NCI-H2196 (cell line): ENCODE data around the gene DAPK3.
"Not testable (repeated sequence)": the region's sequence is repeated elsewhere in the genome, so short reads cannot be mapped to it uniquely, and the experiment has no call there.

Source experiments
- DNase-seq: peaks from one replicate; lab custom pipeline; 2025; ENCODE audit not compliant: unreplicated experiment; lab: John Stamatoyannopoulos, UW

Gene DAPK3

DNA sequence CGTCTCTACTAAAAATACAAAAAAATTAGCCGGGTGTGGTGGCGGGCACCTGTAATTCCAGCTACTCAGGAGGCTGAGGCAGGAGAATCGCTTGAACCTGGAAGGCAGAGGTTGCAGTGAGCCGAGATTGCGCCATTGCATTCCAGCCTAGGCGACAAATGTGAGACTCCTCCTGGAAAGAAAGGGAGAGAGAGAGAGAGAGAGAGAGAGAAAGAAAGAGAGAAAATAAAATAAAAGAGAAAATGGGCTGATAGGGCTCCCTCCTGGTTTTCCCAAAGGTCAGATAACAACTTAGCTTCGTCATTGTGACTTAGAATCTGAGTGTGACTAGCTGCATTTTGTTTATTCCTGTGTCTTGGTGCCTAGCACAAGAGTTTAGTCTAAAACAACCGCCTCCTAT is 34.5 kb upstream of the DAPK3 start:
- not testable (repeated sequence) for DNase-seq

GRCh38 chr19:4000798-4001197 is 29.9 kb upstream of the DAPK3 start:
- not testable (repeated sequence) for DNase-seq

DNA sequence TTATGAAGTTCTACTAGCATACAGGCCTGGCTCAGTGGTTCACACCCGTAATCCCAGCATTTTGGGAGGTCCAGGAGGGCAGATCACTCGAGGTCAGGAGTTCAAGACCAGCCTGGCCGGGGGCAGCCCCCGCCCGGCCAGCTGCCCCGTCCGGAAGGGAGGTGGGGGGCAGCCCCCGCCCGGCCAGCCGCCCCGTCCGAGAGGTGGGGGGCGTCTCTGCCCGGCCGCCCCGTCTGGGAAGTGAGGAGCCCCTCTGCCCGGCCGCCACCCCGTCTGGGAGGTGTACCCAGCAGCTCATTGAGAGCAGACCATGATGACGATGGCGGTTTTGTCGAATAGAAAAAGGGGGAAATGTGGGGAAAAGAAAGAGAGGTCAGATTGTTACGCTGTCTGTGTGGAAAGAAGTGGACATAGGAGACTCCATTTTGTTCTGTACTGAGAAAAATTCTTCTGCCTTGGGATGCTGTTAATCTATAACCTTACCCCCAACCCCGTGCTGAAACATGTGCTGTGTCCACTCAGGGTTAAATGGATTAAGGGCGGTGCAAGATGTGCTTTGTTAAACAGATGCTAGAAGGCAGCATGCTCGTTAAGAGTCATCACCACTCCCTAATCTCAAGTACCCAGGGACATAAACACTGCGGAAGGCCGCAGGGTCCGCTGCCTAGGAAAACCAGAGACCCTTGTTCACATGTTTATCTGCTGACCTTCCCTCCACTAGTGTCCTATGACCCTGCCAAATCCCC is 27.9 kb upstream of the DAPK3 start:
- DNase-seq, result not testable (repeated sequence)

- no peak for DNase-seq
These were observed 24.7 kb upstream of the DAPK3 start for GRCh38 chr19:3995607-3996006.

DNA sequence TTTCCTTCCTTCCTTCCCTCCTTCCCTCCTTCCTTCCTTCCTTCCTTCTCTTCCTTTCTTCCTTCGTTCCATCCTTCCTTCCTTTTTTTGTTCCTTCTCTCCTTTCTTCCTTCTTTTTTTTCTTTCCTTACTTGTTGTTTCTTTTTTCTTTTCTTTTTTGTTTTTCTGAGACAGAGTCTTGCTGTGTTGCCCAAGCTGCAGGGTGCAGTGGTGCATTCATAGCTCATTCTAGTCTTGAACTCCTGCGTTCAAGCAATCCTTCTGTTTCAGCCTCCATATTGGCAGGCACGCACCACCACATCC is 19.9 kb upstream of the DAPK3 start:
- no peak for DNase-seq

DNA sequence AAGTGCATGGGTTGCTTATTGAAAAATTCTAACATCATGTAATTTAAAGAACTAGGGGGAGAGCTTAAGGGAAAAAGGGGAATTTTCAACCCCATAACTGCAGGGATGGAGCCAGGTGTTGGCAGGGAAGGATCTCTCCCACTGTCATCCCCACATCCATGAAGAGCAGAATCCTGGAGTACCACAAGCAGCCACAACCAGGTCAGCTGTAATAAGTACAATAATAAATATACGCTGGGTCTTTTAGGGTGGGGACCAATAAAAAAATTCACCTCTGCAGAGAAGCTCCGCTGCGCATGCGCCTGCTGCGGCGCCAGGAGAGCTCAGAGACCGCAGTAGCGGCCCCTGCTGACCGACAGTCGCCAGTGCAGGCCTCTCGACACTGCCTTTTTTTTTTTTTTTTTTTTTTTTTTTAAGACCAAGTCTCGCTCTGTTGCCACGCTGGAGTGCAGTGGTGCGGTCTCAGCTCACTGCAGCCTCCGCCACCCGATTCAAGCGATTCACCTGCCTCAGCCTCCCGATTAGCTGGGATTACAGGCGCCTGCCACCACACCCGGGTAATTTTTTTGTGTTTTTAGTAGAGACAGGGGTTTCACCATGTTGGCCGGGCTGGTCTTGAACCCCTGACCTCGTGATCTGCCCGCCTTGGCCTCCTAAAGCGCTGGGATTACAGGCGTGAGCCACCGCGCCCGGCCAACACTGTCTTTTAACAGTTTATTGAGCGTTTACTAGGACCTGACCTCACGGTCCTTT is 16.9 kb upstream of the DAPK3 start:
- DNase-seq, result peak; percentile 91

- DNase-seq, result peak; percentile 82
These were observed 15.6 kb upstream of the DAPK3 start for GRCh38 chr19:3986260-3987041.

- DNase-seq, result no peak
These were observed 14.9 kb upstream of the DAPK3 start for GRCh38 chr19:3985643-3986259.

GRCh38 chr19:3984908-3985642 is 14.2 kb upstream of the DAPK3 start, which contains the start of gene EEF2:
EEF2 (minus strand) TSS chr19:3985463; CDS start chr19:3985380, 83 bp downstream.
- DNase-seq, result peak; percentile 95

DNA sequence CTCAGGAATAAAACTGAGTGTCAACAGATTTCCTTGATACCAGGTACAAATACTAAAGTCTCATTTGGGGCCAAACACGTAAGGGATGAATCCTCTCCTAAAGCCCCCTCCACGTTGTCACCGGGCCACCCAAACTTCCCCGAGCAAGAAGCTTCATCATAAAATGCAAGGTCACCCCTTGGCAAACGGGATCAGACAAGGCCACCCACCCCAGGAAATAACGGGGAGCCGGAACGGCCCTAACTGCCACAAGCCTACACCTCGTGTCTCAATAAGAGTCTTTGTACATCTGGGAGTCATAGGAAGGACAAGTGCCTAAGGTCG is 13.6 kb upstream of the DAPK3 start:
- no peak for DNase-seq

DNA sequence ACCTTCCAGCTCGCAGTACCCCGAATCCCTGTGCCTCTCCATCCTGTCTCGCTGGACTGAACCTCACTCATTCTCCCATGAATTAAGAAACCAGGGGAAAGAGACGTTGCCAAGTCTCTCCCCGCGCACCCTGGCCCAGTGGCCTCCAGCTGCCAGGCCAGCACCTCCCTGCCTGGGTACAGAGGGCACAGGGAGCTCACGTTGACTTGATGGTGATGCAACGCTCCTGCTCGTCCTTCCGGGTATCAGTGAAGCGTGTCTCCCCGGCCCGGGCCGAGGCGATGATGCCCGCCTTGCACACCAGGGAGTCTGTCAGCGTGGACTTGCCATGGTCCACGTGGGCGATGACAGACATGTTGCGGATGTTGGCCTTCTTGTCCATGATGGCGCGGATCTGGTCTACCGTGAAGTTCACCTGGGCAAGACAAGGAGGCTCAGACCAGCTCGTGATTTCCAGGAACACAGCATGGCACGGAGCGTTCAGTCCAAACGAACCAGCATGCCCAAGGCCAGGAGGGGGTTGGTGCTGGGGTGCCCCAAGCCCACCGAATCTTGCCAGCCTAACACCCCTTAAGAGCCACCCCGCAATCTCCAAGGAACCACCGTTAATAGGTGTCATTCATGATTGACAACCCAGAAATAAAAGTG is 13.2 kb upstream of the DAPK3 start:
- DNase-seq, result no peak

- no peak for DNase-seq
These were observed 12.6 kb upstream of the DAPK3 start for GRCh38 chr19:3983542-3983914.

DNA sequence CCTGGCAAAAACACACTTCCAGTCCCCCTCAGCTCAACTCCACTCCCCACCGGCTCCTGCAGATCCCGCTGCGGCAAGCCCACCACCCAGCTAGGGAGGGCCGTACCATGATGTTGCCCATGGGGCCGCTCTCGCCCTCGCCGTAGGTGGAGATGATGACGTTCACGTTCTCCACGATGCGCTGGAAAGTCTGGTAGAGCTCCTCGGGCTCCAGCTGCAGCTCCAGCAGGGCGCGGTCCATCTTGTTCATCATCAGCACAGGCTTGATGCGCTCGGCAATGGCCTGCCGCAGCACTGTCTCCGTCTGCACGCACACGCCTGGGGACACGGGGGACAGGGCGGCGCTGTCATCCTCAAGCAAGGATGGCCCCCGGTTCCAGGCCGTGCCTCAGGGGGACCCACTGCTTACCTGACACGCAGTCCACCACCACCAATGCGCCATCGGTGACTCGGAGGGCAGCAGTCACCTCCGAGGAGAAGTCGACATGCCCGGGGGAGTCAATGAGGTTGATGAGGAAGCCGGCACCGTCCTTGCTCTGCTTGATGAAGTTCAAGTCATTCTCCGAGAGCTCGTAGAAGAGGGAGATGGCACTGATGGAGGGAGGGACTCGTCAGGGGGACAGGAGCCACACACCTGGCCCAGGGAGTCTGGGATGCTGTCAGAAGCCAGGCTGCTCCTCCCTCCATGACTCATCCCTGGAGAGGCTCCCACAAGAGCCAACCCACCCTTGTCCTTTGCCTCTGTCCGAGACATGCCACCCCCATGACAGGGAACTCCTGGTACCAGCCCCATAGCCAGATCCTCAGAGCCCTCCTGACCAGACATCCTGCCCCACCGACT is 12.0 kb upstream of the DAPK3 start:
- no peak for DNase-seq

DNA sequence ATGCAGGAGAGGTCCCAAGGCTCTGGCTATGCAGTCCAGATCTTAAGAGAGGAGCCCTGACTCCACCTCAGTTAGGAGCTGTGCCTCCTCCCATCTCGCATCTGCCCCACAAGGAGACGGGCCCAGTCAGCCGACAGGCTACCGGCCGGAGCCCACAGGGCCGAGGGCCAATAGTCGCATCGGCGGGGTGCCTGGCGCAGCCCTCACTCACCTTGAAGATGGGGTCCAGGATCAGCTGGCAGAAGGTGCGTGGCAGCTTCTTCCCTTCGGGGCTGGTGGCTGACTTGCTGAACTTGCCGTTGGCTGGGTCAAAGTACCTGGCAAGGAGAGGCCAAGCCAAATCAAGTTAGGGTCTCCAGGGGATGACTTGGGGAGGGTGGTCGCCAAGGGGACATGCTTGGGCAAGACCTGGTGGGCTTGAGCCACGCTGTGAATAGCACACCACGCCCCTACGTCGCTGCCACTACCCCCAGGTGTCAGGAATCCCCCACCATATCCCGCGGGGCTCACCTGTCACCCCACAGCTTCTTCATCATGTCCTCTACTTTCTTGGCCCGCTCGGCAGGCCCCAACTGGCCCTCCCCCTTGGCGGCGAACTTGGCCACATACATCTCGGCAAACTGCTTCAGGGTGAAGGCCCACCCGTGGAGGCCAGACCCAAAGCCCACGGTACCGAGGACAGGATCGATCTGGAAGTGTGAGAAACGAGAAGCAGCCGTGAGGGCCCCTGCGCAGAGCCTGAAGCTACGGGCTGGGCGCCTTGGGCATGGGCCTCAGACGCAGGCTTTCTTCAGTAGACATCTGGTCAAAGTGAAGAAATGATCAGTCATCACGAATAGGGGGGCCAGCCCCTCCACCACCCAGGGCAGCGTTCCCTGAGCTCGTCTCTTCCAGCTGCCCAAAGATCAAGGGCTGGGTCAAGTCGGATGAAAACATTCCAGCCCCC is 11.1 kb upstream of the DAPK3 start:
- no peak for DNase-seq

DNA sequence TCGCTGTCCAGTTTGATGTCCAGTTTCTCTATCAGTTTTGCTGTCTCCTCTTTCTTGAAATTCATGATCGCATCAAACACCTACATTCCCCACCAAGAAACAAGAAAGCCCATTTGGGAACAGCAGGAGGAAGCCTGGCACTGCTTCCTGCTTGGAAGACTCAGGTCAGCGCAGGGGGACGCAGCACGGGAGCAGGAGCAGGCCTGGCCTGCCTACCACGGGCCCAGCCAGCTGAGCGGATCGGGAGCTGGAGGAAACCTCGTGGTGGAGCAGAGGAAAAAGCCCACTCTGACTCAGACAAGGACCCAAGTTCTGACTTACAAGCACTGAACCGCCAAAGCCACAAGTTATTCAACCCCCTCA is 10.5 kb upstream of the DAPK3 start:
- no peak for DNase-seq

GRCh38 chr19:3980353-3981251 is 9.7 kb upstream of the DAPK3 start:
- no peak for DNase-seq

DNA sequence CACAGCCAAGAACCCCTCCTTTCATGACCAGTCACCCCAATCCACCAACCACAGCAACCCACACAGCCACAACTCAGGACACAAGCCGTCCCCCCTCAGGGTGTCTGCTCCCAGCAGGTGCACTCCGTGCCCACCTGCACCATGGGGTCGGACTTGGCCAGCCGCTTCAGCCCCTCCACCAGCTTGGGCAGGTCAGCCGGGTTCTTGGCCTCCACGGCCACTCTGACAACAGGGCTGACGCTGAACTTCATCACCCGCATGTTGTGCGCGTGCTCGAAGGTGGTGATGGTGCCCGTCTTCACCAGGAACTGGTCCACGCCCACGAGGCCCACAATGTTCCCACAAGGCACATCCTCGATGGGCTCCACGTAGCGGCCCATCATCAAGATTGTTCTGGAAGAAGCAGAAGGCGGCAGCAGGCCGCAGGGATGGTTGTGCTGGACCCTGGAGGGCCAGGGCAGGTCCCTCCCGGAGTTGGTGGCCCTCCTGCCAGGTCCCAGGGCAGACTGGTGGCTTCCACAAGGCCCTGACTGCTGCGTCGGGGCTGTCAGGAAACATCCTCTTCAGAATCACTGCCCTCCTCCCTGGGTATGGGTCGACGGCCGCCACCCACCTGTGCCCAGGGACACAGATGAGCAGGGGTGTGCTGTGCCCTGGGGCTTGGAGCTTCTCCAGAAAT is 8.9 kb upstream of the DAPK3 start:
- DNase-seq, result no peak
